Measurements from ENCODE around the gene PET100.
"Not testable (repeated sequence)": the region's sequence is repeated elsewhere in the genome, so short reads cannot be mapped to it uniquely, and the experiment has no call there.

The PET100 gene

DNA sequence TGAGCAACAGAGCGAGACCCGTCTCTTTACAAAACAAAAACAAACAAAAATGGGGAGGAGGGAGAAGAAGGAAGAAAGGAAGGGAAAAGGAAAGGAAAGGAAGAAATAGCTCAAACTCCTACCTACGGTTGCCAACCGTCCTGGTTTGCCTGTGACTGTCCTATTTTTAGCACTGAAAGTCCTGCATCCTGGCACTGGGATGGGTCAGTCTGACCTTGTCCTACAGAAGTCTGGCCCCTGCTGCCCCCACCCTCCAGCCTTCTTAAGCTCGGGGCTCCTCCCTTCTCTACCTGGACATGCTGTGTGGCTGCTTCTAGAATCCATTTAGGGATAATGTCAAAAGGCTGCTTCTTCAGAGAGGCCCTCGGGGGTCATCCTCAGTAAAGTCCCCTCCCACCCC lies 6.1 kb downstream of the PET100 start:
- no peak for DNase-seq

GRCh38 chr19:7636317-7636690 lies 6.7 kb downstream of the PET100 start:
- DNase-seq: no peak

DNA sequence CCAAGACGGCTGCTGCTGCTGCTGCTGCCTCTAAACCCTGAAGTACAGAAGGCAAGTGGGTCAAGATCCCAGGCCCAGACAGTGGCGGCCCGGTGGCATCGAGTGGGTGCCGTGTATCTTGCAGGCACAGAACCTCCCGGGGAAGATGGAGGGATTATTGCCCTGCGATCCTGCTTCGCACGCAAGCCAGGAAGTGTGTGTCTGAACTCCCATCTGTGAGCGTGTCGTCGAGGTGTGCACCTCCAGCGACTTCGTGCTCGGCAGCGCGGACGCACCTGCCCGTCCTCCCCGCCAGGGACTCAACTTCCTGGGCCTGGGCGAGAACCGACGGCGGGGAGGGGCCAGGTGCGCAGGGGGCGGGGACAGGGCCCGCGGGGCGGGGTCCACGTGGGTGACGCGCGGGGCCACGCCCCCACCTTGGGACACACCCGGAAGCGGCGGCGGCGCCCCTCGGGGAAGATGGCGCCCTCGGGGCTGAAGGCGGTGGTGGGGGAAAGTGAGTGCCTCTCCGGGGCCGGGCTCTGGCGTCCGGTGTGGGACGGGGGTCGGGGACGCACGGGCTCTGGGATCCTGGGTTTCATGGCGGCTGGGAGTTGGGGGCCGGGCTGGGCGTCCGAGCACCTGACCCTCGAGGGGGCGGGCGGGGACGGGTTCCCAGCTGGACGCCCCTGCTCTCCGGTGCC lies 7.2 kb downstream of the PET100 start, which contains the start of gene STXBP2:
STXBP2 (plus strand) TSS at position 420 of the 683 bp plus-strand sequence; CDS start at position 460, 40 bp downstream.
- peak; percentile 46 for DNase-seq

DNA sequence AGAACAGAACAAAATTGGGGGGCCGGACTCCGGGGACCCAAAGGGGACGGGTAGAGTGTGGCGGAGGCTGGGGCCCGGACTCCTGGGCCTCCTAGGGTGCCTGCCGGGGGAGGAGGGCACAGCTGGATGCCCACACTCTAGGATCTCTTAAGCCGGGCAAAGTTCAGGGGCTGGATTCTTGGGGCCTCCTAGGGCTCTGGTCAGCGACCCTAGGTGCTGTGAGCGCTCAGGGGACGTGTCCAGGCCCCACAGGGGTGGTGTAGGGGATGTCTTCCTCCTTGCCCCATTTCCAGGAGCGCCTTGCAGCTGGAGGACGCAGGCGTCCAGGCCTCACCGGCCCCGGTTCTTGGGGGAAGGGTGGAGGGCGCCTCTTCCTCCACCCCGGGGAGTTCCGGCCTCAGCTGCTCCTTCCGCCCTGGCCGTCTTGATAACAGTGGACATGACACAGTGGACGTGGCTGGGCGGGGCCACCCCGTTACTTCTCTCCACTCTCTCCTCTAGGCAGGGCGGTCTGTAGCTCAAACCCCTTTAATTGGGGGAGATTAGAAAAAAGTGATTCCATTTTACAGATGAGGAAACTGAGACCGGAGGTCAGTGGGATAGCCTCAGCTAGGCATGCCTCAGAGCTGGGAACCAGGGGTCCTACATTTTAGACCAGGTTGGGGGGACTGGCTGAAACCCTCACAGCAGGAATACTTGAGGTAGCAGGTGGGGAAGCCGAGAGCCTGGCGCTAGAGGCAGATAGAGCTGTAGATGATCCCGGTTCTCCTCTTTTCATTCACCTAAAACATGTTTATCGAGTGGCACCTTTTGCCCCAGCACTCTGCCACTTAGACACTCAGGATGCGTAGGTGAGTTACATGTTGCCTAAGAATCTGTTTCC lies 8.0 kb downstream of the PET100 start:
- DNase-seq: no peak

- DNase-seq: no peak
Observed at GRCh38 chr19:7638802-7639465, 9.3 kb downstream of the PET100 start.

- DNase-seq: no peak
Observed at GRCh38 chr19:7639863-7640348, 10.3 kb downstream of the PET100 start.

DNA sequence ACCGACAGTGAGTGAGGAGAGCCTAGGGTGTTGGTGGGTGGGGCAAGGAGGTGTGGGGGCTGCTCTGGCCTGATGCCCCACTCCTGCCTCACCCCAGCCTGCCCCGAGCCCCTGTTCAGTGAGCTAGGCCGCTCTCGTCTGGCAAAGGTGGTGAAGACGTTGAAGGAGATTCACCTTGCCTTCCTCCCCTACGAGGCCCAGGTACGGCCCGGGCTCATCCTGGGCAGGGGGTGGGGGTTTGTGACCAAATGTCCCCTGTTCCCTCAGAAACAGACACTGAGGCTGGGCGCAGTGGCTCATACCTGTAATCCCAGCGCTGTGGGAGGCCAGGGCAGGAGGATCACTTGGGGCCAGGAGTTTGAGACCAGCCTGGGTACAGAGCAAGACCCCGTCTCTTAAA lies 11.2 kb downstream of the PET100 start:
- no peak for DNase-seq

DNA sequence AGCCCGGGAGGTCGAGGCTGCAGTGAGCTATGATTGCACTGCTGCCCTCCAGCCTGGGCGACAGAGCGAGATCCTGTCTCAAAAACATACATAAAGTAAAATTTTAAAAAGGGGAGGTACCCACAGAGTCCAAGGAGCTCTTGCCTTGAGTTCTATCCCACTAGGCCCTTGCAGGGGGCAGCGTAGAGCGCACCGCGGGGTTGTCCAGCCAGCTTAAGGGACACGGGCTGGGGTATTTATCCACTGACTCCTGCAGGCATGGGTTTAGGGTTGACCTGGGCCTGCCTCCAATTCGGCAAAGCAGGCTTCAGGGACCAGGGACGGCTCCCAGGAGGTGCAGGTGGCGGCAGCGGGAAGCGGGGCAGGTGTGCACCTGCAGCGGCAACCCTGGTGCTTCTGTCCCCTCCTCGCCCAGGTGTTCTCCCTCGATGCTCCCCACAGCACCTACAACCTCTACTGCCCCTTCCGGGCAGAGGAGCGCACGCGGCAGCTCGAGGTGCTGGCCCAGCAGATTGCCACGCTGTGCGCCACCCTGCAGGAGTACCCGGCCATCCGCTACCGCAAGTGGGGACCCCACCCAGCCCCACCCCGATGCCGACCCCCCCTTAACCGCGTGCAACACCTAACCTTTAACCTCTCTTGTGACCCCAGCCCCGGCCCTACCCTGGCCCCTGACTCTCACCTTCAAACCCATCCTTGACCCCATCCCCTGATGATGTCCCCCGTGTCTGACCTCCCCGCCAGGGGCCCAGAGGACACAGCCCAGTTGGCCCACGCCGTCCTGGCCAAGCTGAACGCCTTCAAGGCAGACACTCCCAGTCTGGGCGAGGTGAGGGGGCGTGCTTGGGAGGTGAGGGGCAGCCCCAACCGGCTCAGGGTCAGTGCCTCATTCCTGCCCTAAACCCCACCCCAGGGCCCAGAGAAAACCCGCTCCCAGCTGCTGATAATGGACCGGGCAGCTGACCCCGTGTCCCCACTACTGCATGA lies 12.0 kb downstream of the PET100 start:
- DNase-seq: no peak

- DNase-seq: no peak
Observed at GRCh38 chr19:7642295-7643030, 12.9 kb downstream of the PET100 start.

GRCh38 chr19:7643031-7643415 lies 13.4 kb downstream of the PET100 start:
- DNase-seq: no peak

DNA sequence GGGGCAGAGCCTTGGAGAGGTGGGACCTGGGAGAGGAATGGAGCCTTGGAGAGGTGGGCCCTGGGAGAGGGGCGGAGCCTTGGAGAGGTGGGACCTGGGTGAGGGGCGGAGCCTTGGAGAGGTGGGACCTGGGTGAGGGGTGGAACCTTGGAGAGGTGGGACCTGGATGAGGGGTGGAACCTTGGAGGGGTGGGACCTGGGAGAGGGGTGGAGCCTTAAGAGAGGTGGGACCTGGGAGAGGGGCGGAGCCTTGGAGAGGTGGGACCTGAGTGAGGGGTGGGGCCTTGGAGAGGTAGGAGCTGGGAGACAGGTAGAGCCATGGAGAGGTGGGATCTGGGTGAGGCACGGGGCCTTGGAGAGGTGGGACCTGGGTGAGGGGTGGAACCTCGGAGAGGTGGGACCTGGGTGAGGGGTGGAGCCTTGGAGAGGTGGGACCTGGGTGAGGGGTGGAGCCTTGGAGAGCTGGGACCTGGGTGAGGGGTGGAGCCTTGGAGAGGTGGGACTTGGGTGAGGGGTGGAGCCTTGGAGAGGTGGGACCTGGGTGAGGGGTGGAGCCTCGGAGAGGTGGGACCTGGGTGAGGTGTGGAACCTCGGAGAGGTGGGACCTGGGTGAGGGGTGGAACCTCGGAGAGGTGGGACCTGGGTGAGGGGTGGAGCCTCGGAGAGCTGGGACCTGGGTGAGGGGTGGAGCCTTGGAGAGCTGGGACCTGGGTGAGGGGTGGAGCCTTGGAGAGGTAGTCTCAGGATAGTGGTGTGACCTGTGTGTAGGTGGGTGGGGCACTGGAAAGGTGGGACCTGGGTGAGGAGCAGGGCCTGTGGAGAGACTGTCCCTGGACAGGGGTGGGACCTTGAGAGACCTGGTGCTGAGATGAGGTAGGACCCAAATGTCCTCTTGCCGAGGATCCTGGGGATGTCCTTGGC lies 14.3 kb downstream of the PET100 start:
- not testable (repeated sequence) for DNase-seq

GRCh38 chr19:7644550-7644877 lies 14.9 kb downstream of the PET100 start:
- DNase-seq: no peak

GRCh38 chr19:7645163-7645562 lies 15.6 kb downstream of the PET100 start:
- no peak for DNase-seq

DNA sequence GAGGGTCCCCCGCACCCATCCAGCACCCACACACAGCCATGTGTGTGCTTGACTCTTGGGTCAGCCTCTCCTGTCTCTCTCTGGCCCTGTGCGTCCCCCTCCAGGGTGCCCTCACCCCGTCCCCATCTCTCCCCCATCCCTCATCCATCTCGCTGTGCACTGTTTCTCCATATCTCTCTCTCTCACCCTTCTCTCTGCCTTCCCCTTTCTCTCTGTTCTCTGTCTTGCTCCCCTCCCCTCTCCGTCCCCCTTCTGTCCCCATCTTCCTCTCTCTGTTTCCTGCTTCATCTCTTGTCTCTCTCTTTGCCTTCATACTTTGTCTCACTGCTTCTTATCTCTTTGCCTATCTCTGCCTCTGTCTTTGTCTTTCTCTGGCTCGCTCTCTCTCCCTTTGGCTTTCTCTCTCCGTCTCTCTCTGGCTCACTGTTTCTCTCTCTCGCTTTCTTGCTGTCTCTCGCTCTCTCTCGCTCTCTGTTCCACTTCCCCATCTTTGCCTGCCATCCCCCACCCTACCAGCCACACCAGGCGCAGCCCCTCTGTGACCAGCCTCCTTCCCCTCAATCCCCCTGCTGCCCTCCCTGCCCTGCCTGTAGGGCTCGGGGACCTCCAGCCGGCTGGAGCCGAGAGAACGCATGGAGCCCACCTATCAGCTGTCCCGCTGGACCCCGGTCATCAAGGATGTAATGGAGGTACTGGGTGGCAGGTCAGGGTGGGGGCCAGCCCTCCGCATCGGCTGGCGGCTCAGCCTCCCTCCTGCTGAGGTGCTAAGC lies 16.2 kb downstream of the PET100 start:
- DNase-seq: no peak

- no peak for DNase-seq
Observed at GRCh38 chr19:7646426-7646700, 16.8 kb downstream of the PET100 start.

- no peak for DNase-seq
Observed at GRCh38 chr19:7647156-7647555, 17.6 kb downstream of the PET100 start.

- no peak for DNase-seq
Observed at GRCh38 chr19:7648265-7649014, 18.8 kb downstream of the PET100 start.

- no peak for DNase-seq
Observed at GRCh38 chr19:7650148-7650547, 20.6 kb downstream of the PET100 start.

DNA sequence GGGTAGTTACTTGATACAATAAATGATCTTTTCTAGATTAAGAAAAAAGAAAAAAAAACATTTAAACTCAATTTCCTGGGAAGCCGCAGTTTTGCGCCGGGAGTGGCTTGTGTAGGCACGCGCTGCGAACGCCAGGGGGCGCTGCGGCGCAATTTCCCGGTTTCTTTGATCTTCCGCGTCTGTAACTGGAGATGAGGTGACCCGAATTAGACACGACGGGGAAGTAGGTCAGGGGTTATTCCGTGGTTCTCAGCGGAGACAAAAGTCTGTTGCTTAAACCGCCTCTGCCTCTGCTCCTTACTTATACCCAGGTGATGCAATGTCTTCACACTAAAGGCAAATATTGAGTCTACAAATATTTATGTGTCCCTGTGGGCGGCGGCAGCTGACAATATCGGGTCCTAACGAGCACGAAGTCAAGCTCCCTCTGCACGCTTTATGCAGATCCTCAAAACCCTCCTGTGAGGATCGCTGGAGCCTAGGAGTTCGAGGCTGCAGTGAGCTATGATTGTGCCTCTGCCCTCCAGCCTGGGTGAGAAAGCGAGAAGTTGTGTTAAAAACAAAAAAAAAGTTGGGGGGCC lies 22.6 kb downstream of the PET100 start:
- DNase-seq: peak; percentile 57

All from kidney glomerular epithelial cell (primary cell).